Skin epidermis (tissue), 12 donors: Measurements from ENCODE around the gene PIGU.
A peak's percentile ranks its signal among the peaks of the same experiment; 100 is the strongest.

ENCODE experiments used
- H3K27ac ChIP-seq, 21 experiments: fragments of 200-600 bp; sonication (generic) in 11 of 21; one replicate each; pipeline ENCODE4 v1.5.0; 2020; ENCODE audit warnings: mild to moderate bottlenecking in 3 of 21, inconsistent platforms in 2 of 21, moderate library complexity in 2 of 21
- H3K4me3 ChIP-seq, 7 experiments: fragments of 200-600 bp; sonication (generic) in 2 of 7; one replicate each; pipeline ENCODE4 v1.5.0; 2020; ENCODE audit warnings: inconsistent platforms in 2 of 7, mild to moderate bottlenecking in 2 of 7, moderate library complexity in 1 of 7

PIGU gene

DNA sequence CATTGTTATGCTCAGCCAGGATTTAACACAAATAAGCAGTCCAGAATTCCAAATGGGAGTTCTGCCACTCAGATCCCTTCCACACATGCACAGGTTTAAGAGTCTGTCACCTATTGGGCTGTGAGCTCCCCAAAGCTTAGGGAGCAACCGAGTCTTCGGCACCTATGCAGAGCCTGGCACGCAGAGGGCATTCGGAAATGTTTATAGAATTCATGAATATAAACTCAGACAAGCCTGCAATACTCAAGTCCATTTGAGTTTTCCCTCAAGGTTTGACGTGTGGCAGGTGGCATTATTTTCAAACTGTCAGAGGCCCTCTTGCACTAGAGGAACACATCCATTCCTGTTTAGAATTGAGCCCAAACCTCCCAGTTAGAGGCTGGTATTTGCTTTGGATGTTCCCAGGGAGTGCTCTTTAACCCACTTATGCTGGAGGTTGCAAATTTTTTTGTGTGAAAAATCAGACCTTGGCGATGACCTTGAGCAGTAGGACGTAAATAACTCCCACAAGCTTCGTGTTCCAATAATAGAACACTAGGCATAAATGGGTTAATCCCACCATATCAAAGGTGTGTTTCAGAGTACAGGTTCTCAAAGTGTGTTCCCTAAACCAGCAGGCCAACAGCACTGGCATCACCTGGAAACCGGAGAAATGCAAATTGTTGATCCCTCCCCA is 90.3 kb downstream of the PIGU start:
- H3K27ac ChIP-seq, result no peak overlapping the region
- no peak overlapping the region for H3K4me3 ChIP-seq

DNA sequence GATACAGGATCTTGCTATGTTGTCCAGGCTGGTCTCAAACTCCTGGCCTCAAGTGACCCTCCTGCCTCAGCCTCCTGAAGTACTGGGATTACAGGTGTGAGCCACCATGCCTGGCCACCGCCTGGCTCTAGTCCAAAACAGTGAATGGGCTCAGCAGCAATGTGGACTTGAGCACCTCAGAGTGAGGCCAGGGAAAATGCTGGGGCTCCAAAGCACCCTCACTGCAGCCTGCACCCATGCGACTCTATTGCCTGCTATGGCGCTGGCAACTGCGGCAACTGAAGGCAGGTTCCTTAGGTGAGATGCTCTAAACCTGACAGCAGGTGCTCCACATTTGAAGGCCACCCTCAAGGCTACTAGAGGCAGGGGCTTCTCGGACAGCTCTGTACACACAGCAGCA is 91.9 kb downstream of the PIGU start:
- H3K27ac ChIP-seq, result no peak overlapping the region
- no peak overlapping the region for H3K4me3 ChIP-seq

DNA sequence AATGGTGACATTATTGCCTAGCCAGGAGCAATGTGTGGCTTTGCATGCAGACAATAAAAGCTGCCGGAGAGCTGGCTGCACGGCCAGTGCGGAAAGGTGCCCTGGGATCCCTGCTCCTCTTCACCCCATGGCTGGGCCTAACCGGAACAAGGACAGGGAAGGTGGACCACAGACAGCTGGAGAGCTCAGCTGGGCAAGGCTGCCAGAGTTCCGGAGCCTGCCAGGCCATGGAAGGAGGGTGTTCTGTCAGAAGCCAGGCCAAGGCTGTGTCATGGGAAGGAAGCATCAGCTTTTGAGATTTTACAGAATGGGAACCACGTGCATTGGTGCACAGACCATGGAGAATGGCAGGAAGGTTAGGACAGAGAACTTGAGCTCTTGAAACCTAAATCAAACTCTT is 93.3 kb downstream of the PIGU start:
- Histone ChIP-seq H3K27ac (no peak overlapping the region), H3K4me3 (no peak overlapping the region)

DNA sequence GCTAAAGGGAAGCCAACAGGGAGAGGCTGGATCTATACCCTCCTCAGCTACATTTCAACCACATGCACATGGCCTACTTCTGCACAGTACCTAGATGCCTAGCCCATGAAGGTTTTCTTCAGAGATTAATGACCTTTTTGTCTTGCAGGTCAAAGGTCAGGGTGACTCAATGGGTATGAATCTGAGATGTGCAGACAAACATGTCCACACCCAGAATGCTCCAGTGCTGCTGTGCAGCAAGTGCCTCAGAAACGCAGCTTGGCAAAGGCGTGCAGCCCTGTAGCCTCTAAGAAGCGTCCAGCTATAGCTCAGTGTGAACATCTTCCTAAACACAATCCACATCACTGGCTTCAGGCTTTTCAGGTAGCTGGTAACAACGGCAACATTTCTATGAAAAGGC is 94.0 kb downstream of the PIGU start:
- no peak overlapping the region for H3K4me3 ChIP-seq
- H3K27ac ChIP-seq, result peak overlapping the region in 4 of 21 experiments; percentile 47 to 76 (median 68)

DNA sequence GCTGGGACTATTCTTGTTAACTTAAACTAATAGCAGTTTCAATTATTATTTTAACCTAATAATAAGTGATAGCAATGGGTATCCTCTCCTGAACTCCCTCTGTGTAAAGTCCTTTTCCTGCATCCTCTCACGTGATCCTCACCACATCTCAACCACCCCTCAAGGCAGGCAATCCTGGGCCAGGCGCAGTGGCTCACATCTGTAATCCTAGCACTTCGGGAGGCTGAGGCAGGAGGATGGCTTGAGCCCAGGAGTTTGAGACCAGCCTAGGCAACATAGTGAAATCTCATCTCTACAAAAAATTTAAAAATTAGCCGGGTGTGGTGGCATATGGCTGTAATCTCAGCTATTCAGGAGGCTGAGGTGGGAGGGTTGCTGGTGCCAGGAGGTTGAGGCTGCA is 94.7 kb downstream of the PIGU start:
- no peak overlapping the region for H3K4me3 ChIP-seq
- peak overlapping the region in 16 of 21 experiments; percentile 9 to 76 (median 54) for H3K27ac ChIP-seq

DNA sequence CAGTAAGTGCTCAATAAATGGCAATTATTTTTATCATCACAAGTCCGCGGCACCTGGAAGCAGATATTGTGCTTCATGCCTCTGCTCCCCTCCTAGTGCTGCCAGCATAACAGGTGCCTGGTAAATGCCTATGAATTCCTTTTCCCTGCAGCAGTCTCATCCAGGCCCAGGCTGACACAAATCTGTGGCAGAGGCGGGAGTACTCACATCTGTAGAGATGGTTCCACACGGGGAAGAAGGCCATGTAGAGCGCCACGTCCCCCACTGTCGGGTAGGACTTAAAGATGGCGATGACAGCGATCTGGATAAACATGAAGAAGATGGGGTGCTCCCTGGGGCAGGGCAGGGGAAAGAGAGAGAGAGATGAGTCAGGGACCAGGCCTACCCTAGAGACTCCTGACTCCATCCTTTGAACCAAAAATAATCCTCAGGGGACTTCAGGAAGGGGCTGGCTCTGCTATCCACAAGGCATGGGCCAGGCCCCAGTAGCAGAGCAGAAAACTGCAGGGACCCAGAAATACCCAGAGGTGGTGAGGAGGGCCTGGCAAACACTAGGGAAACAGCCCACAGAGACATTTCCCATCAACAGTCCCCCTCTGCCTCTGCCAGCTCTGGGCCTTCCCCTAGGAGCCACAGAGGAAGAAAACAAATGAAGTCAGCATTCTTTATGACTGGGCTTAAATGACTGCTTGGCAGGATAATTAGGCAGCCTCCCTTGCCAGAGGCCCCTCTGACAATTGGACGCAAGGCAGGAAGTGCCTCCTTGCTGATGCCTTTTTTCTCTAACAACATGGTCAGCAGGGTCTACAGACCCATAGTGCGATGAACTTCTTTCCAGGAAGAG is 95.3 kb downstream of the PIGU start:
- H3K4me3 ChIP-seq, result no peak overlapping the region
- H3K27ac ChIP-seq, result peak overlapping the region in 19 of 21 experiments; percentile 9 to 76 (median 51)

DNA sequence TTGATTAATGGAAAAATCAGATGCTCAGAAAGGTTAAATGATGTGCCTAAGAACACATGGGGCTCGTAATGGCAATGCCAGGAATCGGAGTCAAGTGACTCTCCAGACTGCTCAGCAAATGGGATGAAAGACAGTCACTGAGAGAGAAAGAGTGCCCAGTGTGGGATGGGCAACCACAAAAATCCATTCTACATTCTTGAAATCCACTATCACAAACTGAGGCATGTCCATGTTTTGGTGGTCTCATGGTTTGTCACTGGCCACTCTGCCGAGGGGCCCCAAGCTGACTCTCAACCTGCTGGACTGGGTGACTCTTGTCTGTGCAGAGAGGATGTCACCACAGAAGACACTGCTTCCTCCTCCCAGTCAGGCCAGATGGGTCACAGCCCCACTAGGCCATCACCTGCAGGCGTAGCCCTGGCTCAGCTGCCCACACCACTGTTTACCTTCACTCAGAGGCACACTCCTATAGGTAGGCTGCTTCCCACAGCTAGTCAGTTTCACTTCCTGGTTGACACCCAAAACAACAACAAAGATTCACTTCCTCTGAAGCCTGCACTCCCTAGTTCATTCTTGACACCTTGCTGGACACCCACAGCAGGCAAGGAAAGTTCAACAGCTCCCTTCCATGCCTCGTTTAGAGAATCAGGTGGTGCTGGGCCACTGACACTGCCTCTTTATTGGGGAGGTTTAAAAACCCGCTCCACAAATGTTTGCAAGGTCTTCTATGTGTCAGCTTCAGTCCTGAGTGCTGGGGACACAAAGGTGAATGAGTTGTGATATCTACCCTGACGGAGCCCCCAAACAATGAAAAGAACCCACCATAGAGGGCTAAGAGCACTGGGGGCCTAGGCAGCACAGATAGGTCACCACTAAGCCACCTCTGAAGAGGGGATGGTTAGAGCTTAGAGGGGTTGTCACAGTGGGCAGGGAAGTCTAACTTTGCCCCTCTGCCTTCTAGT is 96.6 kb downstream of the PIGU start:
- Histone ChIP-seq H3K27ac (peak overlapping the region in 16 of 21 experiments; percentile 6 to 68 (median 52)), H3K4me3 (no peak overlapping the region)

DNA sequence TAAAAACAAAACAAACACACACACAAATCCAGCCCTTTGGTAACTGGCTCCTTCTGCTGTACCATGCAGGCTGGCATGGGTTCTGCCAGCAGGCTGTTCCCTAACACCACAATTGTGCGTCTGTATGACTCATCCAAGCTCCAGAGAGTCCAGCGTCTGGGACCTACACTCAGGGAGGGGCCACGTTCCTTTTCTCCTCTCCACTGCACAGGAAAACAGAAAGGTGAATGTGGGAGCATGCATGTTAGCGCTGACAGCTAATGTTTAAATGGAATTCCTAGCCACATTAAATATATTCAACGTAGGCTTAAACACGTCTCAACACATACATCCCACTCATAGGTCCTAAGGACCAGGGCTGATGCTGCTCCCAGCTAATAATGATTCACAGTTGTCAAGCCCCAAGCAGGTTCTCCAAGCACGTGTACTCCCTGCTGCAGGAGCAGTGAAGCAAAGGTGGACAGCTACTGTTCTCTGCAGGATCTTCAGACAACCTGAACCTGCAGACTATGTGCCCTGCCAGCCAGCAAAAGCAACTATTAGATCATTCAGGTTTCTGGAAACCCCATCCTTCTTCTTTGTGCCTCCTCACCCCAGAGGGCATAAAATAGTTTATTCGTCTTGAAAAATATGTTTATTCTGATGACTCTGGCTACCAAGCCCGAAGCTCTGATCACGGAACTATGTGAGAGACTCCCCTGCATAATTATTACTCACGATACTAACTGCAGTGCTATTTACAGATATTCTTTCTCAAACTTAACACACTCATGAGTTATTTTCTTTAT is 97.5 kb downstream of the PIGU start:
- peak overlapping the region in 13 of 21 experiments; percentile 5 to 68 (median 54) for H3K27ac ChIP-seq
- no peak overlapping the region for H3K4me3 ChIP-seq

DNA sequence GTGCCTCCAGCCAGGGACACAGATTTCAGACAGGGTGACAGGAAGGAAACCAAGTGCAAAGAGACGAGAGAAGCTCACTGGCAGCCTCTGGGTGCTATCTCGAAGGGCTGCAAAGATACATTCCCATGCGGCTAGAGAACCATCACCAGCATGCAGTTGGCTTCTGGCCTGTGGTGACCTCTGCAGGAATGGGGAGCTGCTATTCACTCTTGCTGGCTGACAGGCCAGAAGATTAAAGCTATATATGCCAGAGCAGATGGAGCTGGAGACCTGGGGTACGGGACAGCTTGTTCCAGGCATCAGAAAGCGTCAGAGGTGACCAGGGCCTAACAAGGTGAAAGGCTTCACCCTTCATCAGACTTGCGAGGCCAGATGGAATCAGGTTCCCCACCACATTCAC is 98.4 kb downstream of the PIGU start:
- peak overlapping the region in 12 of 21 experiments; percentile 5 to 64 (median 45) for H3K27ac ChIP-seq
- H3K4me3 ChIP-seq, result no peak overlapping the region

DNA sequence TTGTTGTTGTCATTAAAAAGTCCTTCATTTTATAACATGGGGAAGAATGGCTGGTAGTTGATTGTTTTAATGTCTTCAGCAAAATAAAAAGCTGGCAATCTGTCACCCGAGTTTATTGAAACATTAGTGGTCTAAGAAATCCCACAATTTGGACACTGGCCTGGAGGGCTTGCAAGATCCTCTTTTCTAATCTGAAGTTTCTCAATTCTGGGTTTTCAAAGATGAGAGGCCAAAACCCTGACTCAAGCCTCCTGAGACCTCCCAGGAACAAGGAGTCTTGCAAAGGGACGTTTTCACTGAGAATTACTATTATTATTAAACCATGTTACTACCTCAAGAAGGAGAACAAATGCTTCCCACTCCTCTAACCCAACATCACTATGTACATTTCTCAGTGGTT is 98.9 kb downstream of the PIGU start:
- H3K27ac ChIP-seq, result peak overlapping the region in 1 of 21 experiments; percentile 51
- no peak overlapping the region for H3K4me3 ChIP-seq

DNA sequence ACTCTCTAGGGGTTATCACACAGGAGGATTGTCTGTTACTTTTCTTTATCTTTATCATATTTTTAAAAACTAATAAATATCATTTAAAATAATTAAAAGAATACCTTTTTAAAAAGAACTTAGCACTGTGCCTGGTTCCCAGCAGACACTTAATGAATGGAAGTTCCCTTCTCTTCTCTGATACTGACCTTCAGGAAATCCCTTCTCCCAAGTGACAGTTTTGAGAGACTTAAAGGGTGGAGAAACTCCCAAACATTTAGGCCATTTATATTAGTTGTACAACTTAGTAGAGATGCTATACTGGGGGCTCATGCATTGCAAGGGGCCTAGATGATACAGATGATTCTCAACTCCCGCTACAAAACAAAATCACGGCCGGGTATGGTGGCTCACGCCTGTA is 99.8 kb downstream of the PIGU start:
- Histone ChIP-seq H3K4me3 (no peak overlapping the region), H3K27ac (no peak overlapping the region)

DNA sequence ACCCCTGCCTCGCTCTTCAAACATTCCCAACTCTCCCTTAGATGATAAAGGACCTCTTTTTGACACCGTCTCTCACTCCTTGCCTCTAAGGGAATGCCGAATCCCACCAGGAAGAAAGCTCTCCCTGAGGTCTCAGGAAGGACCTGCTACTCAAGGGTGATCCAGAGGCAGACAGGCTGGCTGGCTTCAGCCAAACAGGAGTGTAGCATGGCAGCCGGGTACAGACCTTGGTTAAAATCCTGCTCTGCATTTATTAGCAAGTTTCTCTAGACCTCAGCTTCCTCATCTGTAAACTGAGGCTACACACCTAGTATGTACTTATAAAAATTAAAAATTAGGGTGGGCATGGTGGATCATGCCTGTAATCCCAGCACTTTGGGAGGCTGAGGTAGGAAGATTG is 101.1 kb downstream of the PIGU start:
- no peak overlapping the region for H3K27ac ChIP-seq

DNA sequence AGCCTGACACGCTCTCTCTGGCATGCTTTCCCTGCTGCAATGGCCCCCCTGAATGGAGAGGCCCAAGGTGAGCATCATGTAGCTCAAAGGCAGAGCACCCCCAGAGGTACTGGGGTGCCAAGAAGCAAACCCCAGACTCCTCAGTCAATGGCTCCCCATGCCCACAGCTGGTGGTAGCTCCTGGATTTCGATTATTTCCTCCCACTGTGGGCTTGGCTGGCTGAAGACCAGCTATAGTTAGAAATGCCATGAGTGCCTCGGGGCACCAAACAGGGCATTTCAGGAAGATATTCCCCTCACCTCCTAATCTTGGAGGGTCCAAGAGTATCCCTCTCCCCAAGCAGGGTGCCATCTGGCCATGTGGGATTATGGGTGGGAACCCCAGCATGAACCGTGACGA is 101.6 kb downstream of the PIGU start:
- H3K27ac ChIP-seq, result no peak overlapping the region
- H3K4me3 ChIP-seq, result no peak overlapping the region

More for the DNA sequence above, 101.1 kb downstream of the PIGU start:
- no peak overlapping the region for H3K4me3 ChIP-seq

DNA sequence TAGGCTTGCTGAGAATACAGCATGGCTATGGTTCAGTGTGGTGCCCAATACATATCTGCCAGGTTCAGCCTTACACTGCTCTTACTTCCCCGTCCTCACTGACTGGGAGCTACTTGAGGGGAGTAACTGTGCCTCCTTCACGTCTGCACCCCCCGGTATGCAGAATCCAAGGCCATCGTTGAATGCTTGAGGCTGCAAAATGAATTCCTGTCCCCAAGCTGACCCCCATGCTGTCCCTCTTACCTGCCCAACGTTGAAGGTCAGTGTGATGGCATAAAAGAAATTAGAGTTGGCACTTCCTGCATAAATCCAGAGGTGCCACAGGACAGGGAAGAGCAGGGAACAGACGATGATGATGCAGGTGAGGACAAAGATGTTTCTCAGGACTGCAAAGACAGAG is 102.0 kb downstream of the PIGU start:
- no peak overlapping the region for H3K4me3 ChIP-seq
- H3K27ac ChIP-seq, result no peak overlapping the region

DNA sequence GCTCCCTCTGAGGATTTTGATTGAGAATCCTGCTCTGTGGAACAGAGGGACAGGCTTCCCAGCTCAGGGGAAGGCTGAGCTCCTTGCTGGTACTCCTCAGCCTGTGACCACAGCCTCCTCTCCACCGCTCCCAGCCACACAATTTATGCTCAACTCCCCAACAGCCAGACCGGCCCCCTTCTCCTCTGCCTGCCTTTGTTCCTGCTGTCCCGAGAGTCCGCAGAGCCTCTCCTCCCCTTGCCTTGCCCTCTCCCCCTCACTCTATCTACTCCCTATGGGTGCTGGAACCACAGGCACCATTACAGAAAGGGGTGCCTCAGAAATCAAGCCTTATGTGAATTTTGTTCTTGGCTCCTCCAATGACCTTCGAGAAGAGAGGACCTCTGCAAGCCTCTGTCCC is 102.5 kb downstream of the PIGU start:
- H3K27ac ChIP-seq, result no peak overlapping the region

DNA sequence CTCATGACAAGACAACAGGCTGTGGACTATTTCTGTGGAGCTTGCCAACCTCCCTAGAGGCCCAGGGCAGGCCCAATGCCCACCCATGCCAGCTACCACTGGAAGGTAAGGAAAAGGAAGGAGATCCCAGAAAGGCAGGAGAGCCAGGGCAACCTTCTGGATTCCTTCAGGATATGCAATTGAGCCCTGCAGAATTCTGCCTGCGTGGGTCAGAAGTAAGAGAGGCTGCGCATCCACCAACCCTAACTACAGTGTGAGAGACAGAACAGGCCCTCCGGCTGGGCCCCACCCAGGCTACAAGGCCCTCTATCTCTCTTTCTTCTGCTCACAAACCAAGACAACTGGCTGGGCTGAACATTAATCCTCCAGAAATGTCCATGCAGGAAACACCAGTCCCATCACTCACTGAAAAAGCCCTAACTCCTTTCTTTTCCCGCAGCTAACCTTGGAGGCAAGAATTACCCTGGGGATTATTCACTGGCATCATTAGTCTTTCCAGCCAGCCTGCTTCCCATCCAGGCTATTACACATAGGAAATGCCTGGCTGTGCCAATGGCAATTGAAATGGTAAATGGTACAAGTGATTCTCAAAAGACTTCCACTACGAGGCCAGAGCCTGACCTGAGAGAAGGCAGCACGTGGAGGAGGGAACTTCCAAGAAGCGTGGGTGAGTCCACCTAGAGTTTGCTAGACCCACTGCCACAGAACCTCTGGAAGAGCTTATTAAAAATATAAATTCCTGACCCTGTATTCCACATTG is 103.2 kb downstream of the PIGU start:
- Histone ChIP-seq H3K4me3 (no peak overlapping the region), H3K27ac (no peak overlapping the region)

More for the DNA sequence above, 102.5 kb downstream of the PIGU start:
- H3K4me3 ChIP-seq, result no peak overlapping the region

DNA sequence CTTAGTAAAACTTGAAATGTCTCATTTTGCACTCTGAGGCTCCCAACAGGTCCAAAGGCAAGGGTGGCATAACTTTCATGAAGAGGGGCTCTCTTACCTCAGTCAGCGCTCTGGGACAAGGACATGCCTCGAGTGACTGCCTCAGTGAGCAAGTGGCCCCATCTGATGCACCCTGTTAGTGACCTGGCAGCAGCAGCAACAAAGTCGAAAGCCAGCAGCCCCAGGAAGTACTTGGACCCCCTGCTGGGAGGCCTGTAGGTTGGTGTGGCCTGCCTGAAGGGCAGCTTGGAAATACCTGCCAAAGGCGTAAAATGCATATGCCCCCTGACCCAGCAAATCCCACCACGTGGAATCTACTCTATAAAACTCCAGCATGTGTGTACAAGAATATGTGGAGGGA is 105.1 kb downstream of the PIGU start:
- no peak overlapping the region for H3K27ac ChIP-seq
- no peak overlapping the region for H3K4me3 ChIP-seq

DNA sequence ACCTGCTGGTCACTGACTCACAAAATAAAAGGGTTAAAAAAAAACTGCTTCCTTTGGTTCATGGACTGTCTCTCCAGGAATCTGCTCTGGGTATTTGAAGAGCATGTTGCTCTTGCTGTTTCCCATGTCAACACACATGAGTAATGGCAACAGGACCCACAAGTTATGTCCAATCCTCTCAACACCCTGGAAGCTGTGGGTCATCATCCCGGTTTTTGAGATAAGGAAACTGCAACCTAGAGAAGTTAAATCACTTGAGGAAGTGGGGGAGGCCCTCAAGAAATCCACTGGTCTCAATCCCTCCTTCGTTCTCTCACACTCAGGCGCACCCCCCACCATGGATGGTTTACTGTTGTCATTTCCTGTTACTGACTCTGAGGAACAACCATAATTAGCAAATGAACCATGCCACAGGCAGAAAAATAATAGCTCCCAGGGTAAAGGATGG is 106.0 kb downstream of the PIGU start:
- no peak overlapping the region for H3K27ac ChIP-seq
- H3K4me3 ChIP-seq, result no peak overlapping the region
